ENCODE data around the gene SPEM3.
"Not testable (repeated sequence)": the region's sequence is repeated elsewhere in the genome, so short reads cannot be mapped to it uniquely, and the experiment has no call there.

SPEM3 gene

DNA sequence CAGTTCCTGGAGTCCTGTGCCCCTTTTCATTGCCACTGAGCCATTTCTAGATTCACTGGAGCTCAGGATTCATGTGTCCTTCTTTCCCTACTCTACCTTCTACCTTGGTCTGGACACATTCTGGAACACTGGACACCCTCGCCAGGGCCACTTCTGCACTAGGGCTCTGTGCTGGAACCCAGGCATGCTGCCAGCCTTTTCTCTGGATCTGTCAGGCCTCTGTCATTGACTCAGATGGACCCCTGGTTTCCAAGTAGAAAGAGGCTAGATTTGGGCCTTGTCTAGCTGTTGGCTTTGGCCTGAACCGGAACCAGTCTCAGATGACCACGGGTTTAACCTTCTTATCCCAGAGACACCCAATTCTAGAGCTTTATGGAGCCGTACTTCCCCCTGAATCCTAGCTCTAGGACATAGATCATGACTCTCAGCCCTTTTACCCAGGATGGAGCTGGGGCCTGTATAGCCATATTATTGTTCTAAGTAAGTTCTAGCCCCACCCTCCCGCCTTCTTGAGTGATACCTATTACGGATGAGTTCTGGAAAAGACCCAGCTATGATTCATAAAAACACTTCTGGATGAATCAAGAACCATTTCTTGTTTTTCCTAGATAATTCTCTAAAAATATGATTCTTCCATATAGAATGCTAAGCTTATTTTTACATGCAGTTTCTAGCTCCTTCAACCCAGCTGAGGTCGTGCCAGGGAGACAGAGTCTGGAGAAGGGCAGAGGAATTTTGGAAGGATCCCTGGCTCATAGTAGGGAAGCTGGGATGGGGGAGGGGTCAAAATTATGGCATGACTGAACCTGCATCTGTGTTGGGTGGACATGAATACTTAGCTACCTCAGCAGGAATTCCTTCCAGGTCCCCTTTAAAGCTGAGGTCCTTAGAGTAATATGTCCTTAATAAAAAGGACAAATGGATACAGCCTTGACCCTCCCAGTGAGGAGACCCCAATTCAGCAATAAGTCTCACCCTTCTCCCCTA lies 15.1 kb downstream of the SPEM3 start:
- DNase-seq: no peak

DNA sequence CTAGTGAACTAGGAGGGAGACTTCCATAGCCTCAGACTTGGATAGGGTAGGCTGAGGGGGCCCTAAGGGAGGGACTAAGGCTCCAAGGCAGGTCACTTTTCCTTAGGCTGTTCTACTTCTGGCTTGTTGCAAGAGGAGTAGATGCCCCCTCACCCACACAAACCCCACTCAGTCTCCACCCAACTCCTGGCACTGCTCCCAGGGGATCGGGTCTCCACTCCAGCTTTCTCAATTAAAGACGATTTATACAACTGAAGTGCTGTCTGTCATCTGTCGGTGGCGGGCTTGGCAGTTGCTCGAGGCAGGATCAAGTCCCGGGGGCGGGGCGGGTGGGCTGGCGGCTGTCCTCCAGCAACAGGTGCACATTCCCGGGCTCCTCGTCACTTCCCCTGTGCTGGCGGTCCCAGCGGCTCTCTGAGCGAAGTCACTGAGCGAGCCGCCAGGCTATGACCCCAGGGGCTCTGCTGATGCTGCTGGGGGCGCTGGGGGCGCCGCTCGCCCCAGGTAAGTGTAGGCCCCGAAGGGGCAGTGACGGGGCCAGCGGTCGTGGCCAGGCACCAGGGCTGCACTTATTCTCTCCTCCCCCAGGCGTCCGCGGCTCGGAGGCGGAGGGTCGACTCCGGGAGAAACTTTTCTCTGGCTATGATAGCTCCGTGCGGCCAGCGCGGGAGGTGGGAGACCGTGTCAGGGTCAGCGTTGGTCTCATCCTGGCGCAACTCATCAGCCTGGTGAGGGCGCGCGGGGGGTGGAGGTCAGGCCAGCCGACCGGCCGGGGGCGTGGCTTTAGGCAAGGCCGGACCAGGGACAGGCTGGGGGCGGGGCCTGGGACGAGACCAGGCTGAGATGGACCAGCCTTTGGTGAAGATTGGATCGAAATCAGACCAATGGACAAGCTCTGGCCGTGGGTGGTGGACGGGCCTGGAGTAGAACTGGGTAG lies 16.3 kb downstream of the SPEM3 start, which contains the start of gene CHRNB1:
Gene CHRNB1 (plus strand): TSS at position 380 of the 937 bp plus-strand sequence. CDS start 67 bp downstream, at position 447.
- no peak for DNase-seq

GRCh38 chr17:7445619-7445968 lies 16.9 kb downstream of the SPEM3 start:
- no peak for DNase-seq

DNA sequence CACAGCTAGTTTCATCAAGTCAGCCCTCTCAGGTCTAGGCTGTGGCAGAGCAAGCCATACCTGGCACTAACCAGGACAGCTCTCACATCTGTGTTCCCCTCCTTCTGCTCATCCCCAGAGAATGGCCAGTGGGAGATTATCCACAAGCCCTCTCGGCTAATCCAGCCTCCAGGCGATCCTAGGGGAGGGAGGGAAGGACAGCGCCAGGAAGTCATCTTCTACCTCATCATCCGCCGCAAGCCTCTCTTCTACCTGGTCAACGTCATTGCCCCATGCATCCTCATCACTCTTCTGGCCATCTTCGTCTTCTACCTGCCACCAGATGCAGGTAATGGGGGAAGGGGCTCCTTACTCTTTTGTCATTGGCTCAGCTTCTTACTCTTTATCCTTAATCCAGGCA lies 19.8 kb downstream of the SPEM3 start:
- no peak for DNase-seq

DNA sequence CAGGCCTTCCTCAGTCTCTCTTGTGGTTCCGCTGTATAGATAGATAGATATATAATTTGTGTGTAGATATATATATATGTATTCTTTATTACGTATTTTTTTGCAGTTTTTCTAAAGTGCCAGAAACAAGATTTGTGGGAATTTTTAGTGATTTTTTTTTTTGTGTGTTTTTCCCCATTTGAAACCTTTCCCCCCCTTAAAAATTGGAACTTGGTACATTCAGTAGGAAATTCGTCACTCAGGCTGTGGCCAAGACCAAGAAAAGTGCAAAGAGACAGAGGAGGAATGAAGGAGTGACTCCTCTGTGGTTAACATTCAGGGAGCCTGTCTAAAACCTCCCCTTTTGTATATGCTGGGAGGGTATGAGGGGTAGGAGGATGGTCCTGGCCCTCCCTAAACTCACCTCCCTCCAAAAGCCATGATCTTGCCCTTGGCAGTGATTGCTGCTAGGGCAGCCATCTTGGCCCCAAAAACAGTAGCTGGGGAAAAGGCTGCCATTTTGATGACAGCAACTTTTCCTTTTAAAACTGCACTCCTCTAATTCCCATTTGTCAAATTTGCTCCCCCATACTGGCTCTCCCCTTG lies 31.4 kb downstream of the SPEM3 start:
- no peak for DNase-seq

DNA sequence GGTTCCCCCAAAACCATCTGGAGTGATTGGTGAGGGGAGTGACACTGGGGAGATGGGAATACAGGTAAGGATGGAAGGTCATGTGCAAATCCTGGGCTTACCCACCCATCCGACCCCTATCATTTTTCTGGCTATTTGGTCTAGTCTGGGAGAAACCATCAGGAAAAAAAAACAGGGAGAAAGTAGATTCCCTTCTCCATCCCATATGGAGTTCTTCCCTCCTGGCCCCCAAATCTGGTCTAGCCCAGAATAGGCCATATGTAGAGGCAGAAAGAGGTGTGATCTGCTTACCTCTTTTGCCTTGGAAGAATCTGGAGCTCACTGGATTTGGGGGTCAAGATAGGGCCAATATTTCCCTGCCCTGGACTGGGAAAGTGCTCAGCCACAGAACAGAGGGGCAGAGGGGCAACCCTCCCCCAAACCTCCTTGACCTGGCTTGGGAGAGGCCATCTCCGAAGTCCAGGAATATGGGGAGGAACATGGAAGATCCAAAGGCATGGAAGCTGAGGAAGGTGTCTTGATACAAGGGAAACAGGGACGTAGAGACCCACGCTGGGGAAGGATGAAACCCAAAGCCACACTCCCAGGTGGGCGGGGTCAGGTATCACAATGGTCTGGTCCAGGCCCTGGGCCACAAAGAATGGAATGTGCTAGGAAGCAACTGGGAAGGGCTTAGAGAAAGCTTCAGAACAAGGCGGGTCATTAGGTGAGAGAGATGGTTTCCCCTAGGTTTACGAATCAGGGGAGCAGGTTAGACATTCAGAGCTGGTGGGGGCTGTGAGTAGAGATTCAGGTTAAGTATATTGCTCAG lies 32.4 kb downstream of the SPEM3 start:
- no peak for DNase-seq

- DNase-seq: no peak
Measured at GRCh38 chr17:7462474-7463371, 34.1 kb downstream of the SPEM3 start.

GRCh38 chr17:7463372-7463846 lies 34.8 kb downstream of the SPEM3 start:
- DNase-seq: no peak

DNA sequence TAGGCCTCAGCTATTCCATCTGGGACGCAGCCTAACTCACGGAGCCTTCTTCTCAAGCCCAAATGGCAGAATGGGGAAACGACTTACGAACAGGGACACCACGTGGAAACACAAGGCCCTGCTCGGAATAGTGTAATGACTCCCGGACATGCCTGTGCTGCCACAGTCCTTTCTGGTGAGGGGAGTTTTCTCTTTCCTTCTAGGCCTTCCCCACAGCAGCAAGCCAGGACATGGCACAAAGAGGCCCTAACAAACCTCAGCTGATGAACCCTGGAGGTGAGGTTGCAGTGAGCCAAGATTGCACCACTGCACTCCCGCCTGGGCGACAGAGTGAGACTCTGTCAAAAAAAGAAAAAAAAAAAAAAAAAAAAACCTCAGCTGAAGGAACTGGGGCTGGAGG lies 35.4 kb downstream of the SPEM3 start:
- DNase-seq: no peak

GRCh38 chr17:7465597-7466275 lies 37.1 kb downstream of the SPEM3 start:
- no peak for DNase-seq

- no peak for DNase-seq
Measured at GRCh38 chr17:7466318-7466638, 37.6 kb downstream of the SPEM3 start.

- no peak for DNase-seq
Measured at GRCh38 chr17:7466639-7467341, 38.1 kb downstream of the SPEM3 start.

- DNase-seq: no peak
Measured at GRCh38 chr17:7467498-7467897, 38.8 kb downstream of the SPEM3 start.

DNA sequence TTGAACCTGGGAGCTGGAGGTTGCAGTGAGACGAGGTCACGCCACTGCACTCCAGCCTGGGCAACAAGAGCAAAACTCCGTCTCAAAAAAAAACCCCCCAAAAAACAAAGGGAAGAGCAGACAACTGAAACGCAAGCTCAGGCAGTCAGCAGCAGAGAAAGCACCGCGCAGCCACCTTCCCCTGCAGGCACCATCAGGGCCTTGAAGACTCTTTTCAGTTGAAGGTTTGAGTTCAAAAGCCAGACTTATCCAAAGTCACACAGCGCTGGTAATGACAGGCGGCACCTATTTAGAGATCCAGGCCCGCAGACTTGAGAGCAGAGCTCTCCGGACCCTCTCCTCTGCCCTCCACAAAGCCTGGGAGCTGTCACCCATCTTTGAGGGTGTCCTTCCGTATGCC lies 39.6 kb downstream of the SPEM3 start:
- no peak for DNase-seq

DNA sequence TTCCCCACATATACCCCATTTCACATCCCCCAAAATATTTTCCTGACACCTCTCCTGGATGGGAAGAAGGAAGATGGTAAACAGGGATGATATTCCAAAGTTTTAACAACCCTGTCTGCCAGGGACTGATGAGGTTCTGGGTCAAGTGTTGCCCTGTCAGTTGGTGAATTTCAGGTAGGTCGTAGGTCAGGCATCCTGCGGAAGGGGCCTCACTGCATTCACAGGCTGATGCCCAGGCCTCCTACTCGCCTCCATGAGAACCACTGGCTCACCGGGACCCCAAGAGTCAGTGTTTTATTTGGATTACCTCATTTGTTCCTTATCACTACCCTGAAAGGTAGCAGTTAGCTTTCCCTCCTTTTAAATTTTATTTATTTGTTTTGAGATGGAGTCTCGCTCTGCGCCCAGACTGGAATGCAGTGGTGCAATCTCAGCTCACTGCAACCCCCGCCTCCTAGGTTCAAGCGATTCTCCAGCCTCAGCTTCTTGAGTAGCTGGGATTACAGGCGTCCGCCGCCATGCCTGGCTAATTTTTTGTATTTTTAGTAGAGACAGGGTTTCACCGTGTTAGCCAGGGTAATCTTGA lies 40.2 kb downstream of the SPEM3 start:
- DNase-seq: no peak

DNA sequence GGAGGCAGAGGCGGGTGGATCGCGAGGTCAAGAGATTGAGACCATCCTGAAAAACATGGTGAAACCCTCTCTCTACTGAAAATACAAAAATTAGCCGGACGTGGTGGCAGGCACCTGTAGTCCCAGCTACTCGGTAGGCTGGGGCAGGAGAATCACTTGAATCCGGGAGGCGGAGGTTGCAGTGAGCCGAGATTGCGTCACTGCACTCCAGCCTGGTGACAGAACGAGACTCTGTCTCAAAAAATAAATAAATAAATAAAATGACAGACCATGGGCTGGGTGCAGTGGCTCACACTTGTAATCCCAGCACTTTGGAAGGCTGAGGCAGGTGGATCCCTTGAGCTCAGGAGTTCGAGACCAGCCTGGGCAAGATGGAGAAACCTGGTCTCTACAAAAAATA lies 41.2 kb downstream of the SPEM3 start:
- not testable (repeated sequence) for DNase-seq

- not testable (repeated sequence) for DNase-seq
Measured at GRCh38 chr17:7470457-7470973, 41.9 kb downstream of the SPEM3 start.

GRCh38 chr17:7471729-7472128 lies 43.1 kb downstream of the SPEM3 start:
- DNase-seq: no peak

DNA sequence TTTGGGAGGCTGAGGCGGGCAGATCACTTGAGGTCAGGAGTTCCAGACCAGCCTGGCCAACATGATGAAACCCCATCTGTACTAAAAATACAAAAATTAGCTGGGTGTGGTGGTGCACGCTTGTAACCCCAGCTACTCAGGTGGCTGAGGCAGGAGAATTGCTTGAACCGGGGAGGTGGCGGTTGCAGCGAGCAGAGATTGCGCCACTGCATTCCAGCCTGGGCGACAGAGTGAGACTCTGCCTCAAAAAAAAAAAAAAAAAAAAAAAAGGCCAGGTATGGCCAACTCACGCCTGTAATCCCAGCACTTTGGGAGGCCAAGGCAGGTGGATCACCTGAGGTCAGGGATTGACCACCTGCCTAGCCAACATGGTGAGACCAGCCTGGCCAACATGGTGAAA lies 46.1 kb downstream of the SPEM3 start:
- not testable (repeated sequence) for DNase-seq

Data from NCI-H1694 (cell line).